H54 (cell line): Measurements from ENCODE around the gene ZKSCAN2.

Source experiments
- DNase-seq: peaks from one replicate; pipeline ENCODE4 v3.0.0; 2011; ENCODE audit warnings: low spot score, mixed read lengths; ENCODE audit not compliant: insufficient read length
- FAIRE-seq: peaks from 3 replicates; lab custom pipeline; 2011; peaks lifted over from hg19 to GRCh38; lab: Jason Lieb, UNC
- POLR2A ChIP-seq: IDR thresholded peaks from 2 replicates; pipeline ENCODE4 v1.6.1; 2011; ENCODE audit warnings: low read depth, mild to moderate bottlenecking, low read length

ZKSCAN2 gene

GRCh38 chr16:25212636-25213035, 45.0 kb downstream of the ZKSCAN2 start:
- FAIRE-seq (no peak), DNase-seq (no peak)
- TF ChIP-seq POLR2A: no peak

- FAIRE-seq (peak; percentile 81), DNase-seq (peak; percentile 33)
- TF ChIP-seq POLR2A: no peak
Measured at GRCh38 chr16:25210758-25211157, 46.9 kb downstream of the ZKSCAN2 start.

- DNase-seq: no peak
- no peak for FAIRE-seq
- no peak for TF ChIP-seq POLR2A
Measured at GRCh38 chr16:25199457-25199856, 58.2 kb downstream of the ZKSCAN2 start.

DNA sequence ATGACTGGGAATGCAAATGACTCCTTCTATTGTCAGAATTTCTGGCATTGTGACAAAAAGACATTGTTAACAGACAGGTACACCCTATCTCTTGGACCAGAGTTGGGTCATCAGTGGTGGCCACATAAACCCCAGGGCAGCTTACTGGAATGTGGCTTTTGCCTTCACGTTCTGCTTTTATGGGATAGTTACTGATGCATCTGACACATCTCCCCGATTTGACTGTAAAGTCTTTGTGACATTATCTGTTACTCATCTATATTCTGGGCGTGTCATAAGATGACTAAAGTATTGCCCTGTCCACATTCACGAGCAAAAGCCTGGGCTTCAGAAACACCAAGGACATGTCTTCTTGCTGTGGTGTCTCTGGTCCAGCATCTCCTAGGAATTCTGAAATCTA, 59.6 kb downstream of the ZKSCAN2 start:
- peak; percentile 65 for FAIRE-seq
- DNase-seq: peak; percentile 41
- no peak for TF ChIP-seq POLR2A

GRCh38 chr16:25194273-25194878, 63.3 kb downstream of the ZKSCAN2 start:
- TF ChIP-seq POLR2A: no peak
- no peak for DNase-seq
- FAIRE-seq: no peak

DNA sequence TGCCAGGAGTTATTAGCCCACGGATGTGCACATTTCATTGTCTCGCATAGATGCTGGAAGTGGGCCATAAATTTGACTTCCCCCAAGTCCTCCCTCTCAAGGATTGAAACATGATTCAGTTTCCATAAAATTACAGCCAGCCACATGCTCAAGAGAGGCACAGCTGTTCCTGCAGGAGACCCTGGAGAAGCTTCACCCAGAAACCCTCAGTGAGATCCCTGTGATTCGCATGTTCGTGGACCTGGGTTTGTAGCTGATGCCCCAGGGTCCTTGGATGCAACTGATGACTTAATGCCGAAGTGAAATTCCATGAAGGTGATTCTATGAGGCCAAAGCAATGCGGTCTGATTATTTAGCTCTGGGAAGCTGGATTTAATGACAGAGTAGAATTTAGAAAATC, 65.5 kb downstream of the ZKSCAN2 start:
- FAIRE-seq (no peak), DNase-seq (peak; percentile 57)
- no peak for TF ChIP-seq POLR2A

DNA sequence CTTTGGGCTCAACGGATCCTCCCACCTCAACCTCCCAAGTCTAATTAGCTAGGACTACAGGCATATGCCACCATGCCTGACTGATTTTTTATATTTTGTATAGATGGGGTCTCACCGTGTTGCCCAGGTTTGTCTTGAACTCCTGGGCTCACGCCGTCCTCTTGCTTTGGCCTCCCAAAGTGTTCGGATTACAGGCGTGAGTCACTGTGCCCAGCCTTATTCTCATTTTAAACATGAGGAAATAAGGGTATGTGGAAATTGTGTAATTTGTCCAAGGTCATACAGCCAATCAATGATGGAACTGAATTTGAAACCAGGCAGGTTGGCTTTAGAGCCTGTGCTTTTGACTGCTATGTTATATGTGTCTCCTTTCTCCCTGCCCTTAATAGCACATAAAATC, 68.3 kb downstream of the ZKSCAN2 start:
- DNase-seq: no peak
- no peak for FAIRE-seq
- no peak for TF ChIP-seq POLR2A

DNA sequence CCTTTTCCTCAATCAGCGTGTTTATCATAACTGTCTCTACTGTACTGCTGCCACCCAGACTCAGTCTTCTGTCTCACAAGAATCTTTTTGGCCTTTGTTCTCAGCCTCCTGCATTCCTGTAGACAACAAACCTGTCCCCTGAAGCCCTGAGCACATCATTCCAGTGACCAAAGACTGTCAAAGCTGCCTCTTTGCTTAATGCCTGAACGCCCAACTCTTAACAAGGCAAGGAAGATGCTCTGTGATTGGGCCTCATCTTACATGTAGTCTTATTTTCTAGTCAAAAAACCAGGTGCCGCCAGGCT, 70.2 kb downstream of the ZKSCAN2 start:
- FAIRE-seq: no peak

More for the DNA sequence above, 70.2 kb downstream of the ZKSCAN2 start:
- DNase-seq: no peak
- no peak for TF ChIP-seq POLR2A
